Ovary (tissue), 9 donors: Measurements from ENCODE around the gene CHCHD6. TPM values are rescaled to one million over a fixed set of nuclear protein-coding genes. Genes with fewer than 3 reads are reported as not detected.

Source experiments
- DNase-seq, 5 donors: peaks; one replicate each; pipeline ENCODE4 v3.0.0-alpha.2; 2019 to 2020
- H3K27ac ChIP-seq, 2 donors: fragments of 200-600 bp; one replicate each; pipeline versions ENCODE4 v1.5.1 to v1.8.0; 2019 to 2022
- H3K27me3 ChIP-seq: fragments of 200-600 bp; one replicate; pipeline ENCODE4 v1.8.0; 2022
- H3K36me3 ChIP-seq: fragments of 200-600 bp; sonication (generic); one replicate; pipeline ENCODE4 v1.5.1; 2019
- H3K4me1 ChIP-seq: one replicate; pipeline ENCODE4 v1.8.1; 2013; ENCODE audit warnings: mild to moderate bottlenecking, moderate library complexity; ENCODE audit not compliant: insufficient read depth
- H3K4me3 ChIP-seq: fragments of 200-600 bp; sonication (generic); one replicate; pipeline ENCODE4 v1.5.1; 2017
- H3K9me3 ChIP-seq, 2 donors: fragments of 200-600 bp in 1 of 2; sonication (generic) in 1 of 2; one replicate each; pipeline versions ENCODE4 v1.5.1 to v1.8.1; 2013 to 2019; ENCODE audit warnings: mild to moderate bottlenecking in 1 of 2, moderate library complexity in 1 of 2
- CTCF ChIP-seq, 3 donors: fragments of 450-650 bp in 2 of 3; fragments of 200-600 bp in 1 of 3; IDR thresholded peaks; one replicate each; pipeline versions ENCODE4 v1.5.1 to v1.8.0; 2016 to 2022; ENCODE audit warnings: antibody characterized with exemption in 3 of 3, mild to moderate bottlenecking in 1 of 3
- EP300 ChIP-seq: sonication (generic); formaldehyde crosslinking; IDR thresholded peaks from one replicate; pipeline ENCODE4 v1.6.1; 2017; ENCODE audit warnings: antibody characterized with exemption
- POLR2A ChIP-seq: fragments of 450-650 bp; IDR thresholded peaks from one replicate; pipeline ENCODE4 v1.6.1; 2017; ENCODE audit warnings: antibody characterized with exemption, mild to moderate bottlenecking, moderate library complexity
- WGBS, 3 donors: extraction: QIAGEN DNeasy Blood & Tissue Kit in 1 of 3; methylation state at CpG; one replicate each; pipeline versions ENCODE4 v1.1.5 to v1.1.7; 2013 to 2017; 5-methylcytosine and 5-hydroxymethylcytosine counted together
- intact Hi-C, 4 donors: fragments of 100-400 bp; cut with DNase I; formaldehyde crosslinking; loops; one replicate each; pipeline versions ENCODE4 v1.11.0 to v1.15.1; 2022 to 2023
- polyA plus RNA-seq, 2 donors: library from polyadenylated mRNA; stranded (reverse); fragments of 200-250 nt in 1 of 2; fragments of 350-450 nt in 1 of 2; fragmentation: Illumina TruSeq in 1 of 2; extraction: RNeasy Lipid Tissue Mini Kit (QIAGEN cat#74804) in 1 of 2; gene quantifications; one replicate each; pipeline ENCODE4 v1.2.3, GENCODE V29; 2013 to 2014
- total RNA-seq, 7 donors: library from RNA; depleted of rRNA in 2 of 7; stranded (reverse); fragments of >200 nt in 2 of 7; fragmentation: NEBNext Ultra II Directional in 3 of 7; extraction: Animal tissue kit (Norgen Biotek cat#: 25700) in 3 of 7; gene quantifications; one replicate each; pipeline versions ENCODE4 v1.1.0 to v1.2.4, GENCODE V29; 2016 to 2023
- donor health status: DM: no; HTN: no; CAD: no; lungs with moderate emphysema.
- donor health status: DM: no; HTN: no; CAD: no.
- donor health status: Bipolar disorder and iron deficiency.
- donor health status: DM: yes; HTN: yes; CAD: no.
- donor health status: DM: no; HTN: no; CAD: no.
- donor health status: DM: yes; HTN: yes; CAD: no.

The CHCHD6 gene
- total and polyA plus RNA-seq, 9 donors: 8.5 to 24.6 (median 19.5) TPM

GRCh38 chr3:126968391-126969390, 264.7 kb downstream of the CHCHD6 start:
- Histone ChIP-seq H3K27me3 (no peaks in the 10 kb centered on the region), H3K9me3 (no peaks in the 10 kb centered on the region), H3K27ac (no peak overlapping the region), H3K4me1 (peaks cover 7% of the 10 kb centered on the region), H3K4me3 (no peak overlapping the region), H3K36me3 (no peaks in the 10 kb centered on the region)
- TF ChIP-seq EP300 (no peak), POLR2A (no peak), CTCF (IDR thresholded peaks at IDR 0.05) (no peak)
- intact Hi-C loops: no loop called here
- DNase-seq: no peak
- WGBS, 3 donors: 54 to 66% (median 57%) methylated on average over 20 of the region's 20 CpGs

DNA sequence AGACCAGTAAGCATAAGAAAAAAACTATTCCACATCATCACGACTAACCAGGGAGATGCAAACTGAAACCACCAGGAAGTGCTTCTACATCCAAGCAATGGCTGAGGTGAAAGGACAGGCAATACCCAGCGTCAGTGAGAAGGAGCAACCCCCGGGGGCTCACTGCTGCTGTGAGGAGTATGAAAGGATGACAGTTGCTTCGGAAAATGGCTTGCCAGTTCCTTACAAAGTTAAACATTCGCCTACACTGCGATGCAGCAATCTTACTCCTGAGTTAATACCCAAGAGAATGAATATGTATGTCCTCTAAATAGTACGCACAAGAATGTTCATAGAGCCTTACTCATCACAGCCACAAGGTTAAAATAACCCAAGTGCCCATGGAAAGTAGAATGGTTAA, 265.5 kb downstream of the CHCHD6 start:
- H3K27ac ChIP-seq: no peak overlapping the region
- no peaks in the 10 kb centered on the region for H3K9me3 ChIP-seq
- no peaks in the 10 kb centered on the region for H3K27me3 ChIP-seq
- peaks cover 7% of the 10 kb centered on the region for H3K4me1 ChIP-seq
- TF ChIP-seq POLR2A: no peak
- TF ChIP-seq CTCF (IDR thresholded peaks at IDR 0.05): no peak
- TF ChIP-seq EP300: no peak
- intact Hi-C loops: no loop called here
- 53 to 62% (median 60%) methylated on average over 7 of the region's 7 CpGs for WGBS, 3 donors
- no peaks in the 10 kb centered on the region for H3K36me3 ChIP-seq
- no peak for DNase-seq
- no peak overlapping the region for H3K4me3 ChIP-seq

DNA sequence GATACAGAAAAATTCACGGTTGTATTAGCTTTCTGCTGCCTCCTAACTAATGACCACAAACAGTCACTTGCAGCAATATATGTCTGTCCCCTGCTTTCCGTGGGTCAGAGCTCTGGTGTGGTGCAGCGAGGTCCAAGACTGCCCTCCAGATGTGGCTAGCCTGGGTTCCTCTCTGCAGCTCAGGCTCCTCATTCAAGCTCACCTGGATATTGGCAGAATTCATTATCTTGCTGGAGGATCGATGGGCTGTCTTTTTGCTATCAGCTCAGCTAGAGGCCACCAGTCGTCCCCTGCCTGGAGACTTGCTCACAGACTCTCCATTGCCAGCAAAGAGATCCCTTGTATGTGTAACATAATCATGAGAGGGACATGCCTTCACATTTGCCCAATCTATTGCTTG, 266.1 kb downstream of the CHCHD6 start:
- Histone ChIP-seq H3K36me3 (no peaks in the 10 kb centered on the region), H3K9me3 (no peaks in the 10 kb centered on the region), H3K4me1 (peaks cover 7% of the 10 kb centered on the region), H3K27me3 (no peaks in the 10 kb centered on the region), H3K27ac (no peak overlapping the region), H3K4me3 (no peak overlapping the region)
- TF ChIP-seq EP300: no peak
- no peak for TF ChIP-seq CTCF (IDR thresholded peaks at IDR 0.05)
- no peak for TF ChIP-seq POLR2A
- intact Hi-C loops: no loop called here
- no peak for DNase-seq
- WGBS, 3 donors: 82 to 89% (median 83%) methylated on average over 5 of the region's 5 CpGs

DNA sequence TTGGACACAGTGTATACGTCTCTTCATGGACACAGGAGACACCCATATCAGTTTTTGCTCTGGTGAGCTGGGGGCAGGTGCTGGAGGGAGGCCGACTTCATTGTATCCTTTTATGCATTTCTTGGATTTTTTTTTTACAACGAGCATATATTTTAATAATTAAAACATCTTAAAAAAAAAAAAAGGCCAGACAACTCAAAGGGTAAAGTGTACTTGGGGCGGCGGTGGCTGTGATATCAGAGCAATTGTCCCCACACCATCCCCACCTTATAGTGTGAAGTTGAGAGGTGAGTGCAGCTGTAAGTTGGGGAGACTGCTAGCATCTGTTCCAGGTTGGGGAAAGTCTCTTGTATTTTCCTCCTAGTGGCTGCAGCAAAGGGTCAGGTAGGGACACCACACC, 266.9 kb downstream of the CHCHD6 start:
- peaks cover 7% of the 10 kb centered on the region for H3K4me1 ChIP-seq
- no peaks in the 10 kb centered on the region for H3K27me3 ChIP-seq
- TF ChIP-seq EP300 (no peak), POLR2A (no peak), CTCF (IDR thresholded peaks at IDR 0.05) (no peak)
- no peaks in the 10 kb centered on the region for H3K9me3 ChIP-seq
- 81 to 88% (median 82%) methylated on average over 5 of the region's 5 CpGs for WGBS, 3 donors
- no peaks in the 10 kb centered on the region for H3K36me3 ChIP-seq
- no peak overlapping the region for H3K27ac ChIP-seq
- intact Hi-C loops: no loop called here
- no peak for DNase-seq
- no peak overlapping the region for H3K4me3 ChIP-seq
